Thoracic aorta (tissue), 2 donors: ENCODE results near the gene TBCCD1. TPM values are rescaled to one million over a fixed set of nuclear protein-coding genes. Genes with fewer than 3 reads are reported as not detected.

Experiments used
- ATAC-seq: fragments of 150-250 bp; one replicate; pipeline ENCODE4 v1.8.0; 2017; ENCODE audit warnings: low read depth; ENCODE audit not compliant: insufficient number of reproducible peaks, low FRiP score
- DNase-seq: peaks from one replicate; pipeline ENCODE4 v3.0.0-alpha.2; 2020; ENCODE audit warnings: low spot score
- H3K27ac ChIP-seq, 2 donors: fragments of 200-600 bp; sonication (generic); 1 replicate in 1 of 2; 2 replicates in 1 of 2; pipeline ENCODE4 v1.5.1; 2016; ENCODE audit warnings: mild to moderate bottlenecking in 2 of 2, moderate library complexity in 2 of 2
- H3K27me3 ChIP-seq: fragments of 200-600 bp; sonication (generic); replicated peaks from 2 replicates; pipeline ENCODE4 v1.6.0; 2016; ENCODE audit warnings: mild to moderate bottlenecking; ENCODE audit not compliant: insufficient read depth
- H3K36me3 ChIP-seq: fragments of 200-600 bp; sonication (generic); one replicate; pipeline ENCODE4 v1.5.1; 2016
- H3K4me1 ChIP-seq, 2 donors: fragments of 200-600 bp; sonication (generic); 1 replicate in 1 of 2; 2 replicates in 1 of 2; pipeline versions ENCODE4 v1.5.1 to v1.6.0; 2016; ENCODE audit warnings: low read depth in 2 of 2, mild to moderate bottlenecking in 1 of 2; ENCODE audit not compliant: control insufficient read depth in 1 of 2
- H3K4me3 ChIP-seq: fragments of 200-600 bp; sonication (generic); 2 replicates; pipeline ENCODE4 v1.5.1; 2016; ENCODE audit warnings: mild to moderate bottlenecking
- H3K9me3 ChIP-seq: fragments of 200-600 bp; sonication (generic); 2 replicates; pipeline ENCODE4 v1.5.1; 2016
- total RNA-seq, 2 donors: library from RNA; depleted of rRNA; stranded (reverse); fragments of >200 nt; gene quantifications; one replicate each; pipeline versions ENCODE4 v1.1.0 to v1.2.3, GENCODE V29; 2016
- TF ChIP-seq, protein P1 (sequence below): fragments of 200-600 bp; sonication (generic); IDR thresholded peaks from one replicate; pipeline ENCODE4 v1.5.1; 2019; ENCODE audit warnings: antibody characterized with exemption

The TBCCD1 gene
- total RNA-seq, 2 donors from 2014 or later = 10.2 to 25.8 TPM

DNA sequence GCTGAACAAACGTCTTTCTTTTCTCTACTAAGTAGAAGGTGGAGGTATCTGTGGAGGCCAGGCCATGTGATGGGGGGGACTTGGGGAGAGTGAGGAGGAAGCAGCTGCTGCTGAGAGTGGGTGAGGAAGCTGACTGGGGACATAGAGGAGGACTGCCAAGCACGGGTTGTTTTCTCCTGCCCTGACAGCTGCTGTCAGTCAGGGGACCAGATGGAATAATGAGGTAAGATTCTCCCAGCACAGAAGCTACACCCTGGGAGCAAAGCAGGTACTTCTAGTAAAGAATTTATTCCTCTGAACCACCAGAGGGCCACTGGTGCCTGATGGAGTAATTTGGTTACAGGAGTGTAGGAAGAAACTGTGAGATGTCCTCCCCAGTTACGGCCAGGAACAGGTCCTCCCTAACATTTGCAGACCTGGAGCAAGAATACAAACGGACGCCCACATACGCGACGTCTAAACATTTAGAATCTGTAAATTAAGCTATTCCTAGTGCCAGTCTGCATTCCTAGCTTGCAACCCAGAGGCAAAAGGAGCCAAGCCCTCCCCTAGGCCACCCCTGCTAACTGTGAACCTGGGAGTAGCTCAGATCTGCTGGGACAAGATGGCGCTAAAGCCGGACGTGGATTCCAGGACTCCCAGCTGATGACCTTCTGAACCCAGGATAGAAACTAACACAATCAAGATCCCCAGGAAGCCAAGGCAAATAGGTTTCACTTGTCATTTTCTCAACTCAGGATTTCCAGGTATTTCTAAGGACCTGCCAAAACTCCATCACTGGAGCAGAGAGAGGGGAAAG lies 37.7 kb downstream of the TBCCD1 start:
- TF ChIP-seq, protein P1, sequence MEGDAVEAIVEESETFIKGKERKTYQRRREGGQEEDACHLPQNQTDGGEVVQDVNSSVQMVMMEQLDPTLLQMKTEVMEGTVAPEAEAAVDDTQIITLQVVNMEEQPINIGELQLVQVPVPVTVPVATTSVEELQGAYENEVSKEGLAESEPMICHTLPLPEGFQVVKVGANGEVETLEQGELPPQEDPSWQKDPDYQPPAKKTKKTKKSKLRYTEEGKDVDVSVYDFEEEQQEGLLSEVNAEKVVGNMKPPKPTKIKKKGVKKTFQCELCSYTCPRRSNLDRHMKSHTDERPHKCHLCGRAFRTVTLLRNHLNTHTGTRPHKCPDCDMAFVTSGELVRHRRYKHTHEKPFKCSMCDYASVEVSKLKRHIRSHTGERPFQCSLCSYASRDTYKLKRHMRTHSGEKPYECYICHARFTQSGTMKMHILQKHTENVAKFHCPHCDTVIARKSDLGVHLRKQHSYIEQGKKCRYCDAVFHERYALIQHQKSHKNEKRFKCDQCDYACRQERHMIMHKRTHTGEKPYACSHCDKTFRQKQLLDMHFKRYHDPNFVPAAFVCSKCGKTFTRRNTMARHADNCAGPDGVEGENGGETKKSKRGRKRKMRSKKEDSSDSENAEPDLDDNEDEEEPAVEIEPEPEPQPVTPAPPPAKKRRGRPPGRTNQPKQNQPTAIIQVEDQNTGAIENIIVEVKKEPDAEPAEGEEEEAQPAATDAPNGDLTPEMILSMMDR = no peak
- no peak overlapping the region for H3K4me3 ChIP-seq
- no peak overlapping the region for H3K27ac ChIP-seq
- ATAC-seq (no peak), DNase-seq (no peak)
- no peaks in the 10 kb centered on the region for H3K36me3 ChIP-seq
- no peaks in the 10 kb centered on the region for H3K9me3 ChIP-seq
- no peaks in the 10 kb centered on the region for H3K27me3 ChIP-seq
- H3K4me1 ChIP-seq = no peaks in the 10 kb centered on the region

GRCh38 chr3:186526256-186526606 lies 40.9 kb downstream of the TBCCD1 start:
- DNase-seq (no peak), ATAC-seq (no peak)
- H3K4me1 ChIP-seq = no peaks in the 10 kb centered on the region
- no peaks in the 10 kb centered on the region for H3K36me3 ChIP-seq
- H3K4me3 ChIP-seq = no peak overlapping the region
- no peaks in the 10 kb centered on the region for H3K27me3 ChIP-seq
- no peaks in the 10 kb centered on the region for H3K9me3 ChIP-seq
- no peak overlapping the region for H3K27ac ChIP-seq
- TF ChIP-seq, protein P1 = no peak

DNA sequence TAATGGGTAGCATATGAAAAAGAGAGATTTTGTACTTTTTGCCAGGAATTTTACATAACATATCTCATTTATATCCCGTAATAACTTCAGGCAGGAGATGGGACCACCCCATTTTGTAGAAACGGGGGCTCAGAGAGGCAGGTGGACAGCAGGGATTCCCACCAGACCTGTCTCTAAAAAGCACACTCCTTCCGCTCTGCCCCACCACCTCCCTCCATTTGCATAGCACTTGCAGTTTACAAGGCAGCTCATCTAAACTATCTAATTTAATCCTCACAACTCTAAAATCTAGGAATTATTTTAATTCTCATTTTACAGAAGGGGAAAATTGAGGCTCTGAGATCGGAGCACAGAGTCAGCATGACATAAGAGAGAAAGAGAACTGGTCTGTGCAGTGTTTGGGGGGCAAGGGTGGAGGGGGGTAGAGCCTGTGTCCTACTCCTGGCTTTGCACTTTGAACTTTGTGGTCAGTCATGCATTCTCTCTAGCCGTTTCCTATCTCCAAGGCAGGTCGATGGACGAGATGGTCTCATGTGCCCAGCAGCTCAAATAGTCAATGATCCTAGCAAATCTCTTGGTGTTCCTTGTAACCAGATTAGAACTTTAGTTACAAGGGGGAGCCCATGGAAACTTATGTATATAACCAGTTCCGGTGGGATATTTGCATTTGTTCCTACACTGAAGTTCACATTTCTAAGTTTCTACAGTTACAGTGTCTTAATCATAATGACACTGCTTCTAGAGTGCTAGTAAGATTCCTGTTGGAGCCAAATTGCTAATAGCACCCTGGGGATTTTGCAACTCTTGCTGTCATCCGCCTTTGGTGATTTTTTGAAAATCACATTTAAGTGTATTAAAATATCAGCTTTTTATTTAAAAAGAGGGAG lies 41.5 kb downstream of the TBCCD1 start:
- DNase-seq (no peak), ATAC-seq (no peak)
- H3K27me3 ChIP-seq = no peaks in the 10 kb centered on the region
- H3K4me1 ChIP-seq = no peaks in the 10 kb centered on the region
- TF ChIP-seq, protein P1 = no peak
- H3K9me3 ChIP-seq = no peaks in the 10 kb centered on the region
- H3K36me3 ChIP-seq = no peaks in the 10 kb centered on the region
- no peak overlapping the region for H3K4me3 ChIP-seq
- H3K27ac ChIP-seq = no peak overlapping the region

- Histone ChIP-seq H3K27me3 (no peaks in the 10 kb centered on the region), H3K9me3 (no peaks in the 10 kb centered on the region), H3K4me3 (no peak overlapping the region), H3K36me3 (no peaks in the 10 kb centered on the region), H3K4me1 (no peaks in the 10 kb centered on the region), H3K27ac (no peak overlapping the region)
- DNase-seq = no peak
- no peak for ATAC-seq
- TF ChIP-seq, protein P1 = no peak
These were observed 42.5 kb downstream of the TBCCD1 start for GRCh38 chr3:186524616-186525015.

DNA sequence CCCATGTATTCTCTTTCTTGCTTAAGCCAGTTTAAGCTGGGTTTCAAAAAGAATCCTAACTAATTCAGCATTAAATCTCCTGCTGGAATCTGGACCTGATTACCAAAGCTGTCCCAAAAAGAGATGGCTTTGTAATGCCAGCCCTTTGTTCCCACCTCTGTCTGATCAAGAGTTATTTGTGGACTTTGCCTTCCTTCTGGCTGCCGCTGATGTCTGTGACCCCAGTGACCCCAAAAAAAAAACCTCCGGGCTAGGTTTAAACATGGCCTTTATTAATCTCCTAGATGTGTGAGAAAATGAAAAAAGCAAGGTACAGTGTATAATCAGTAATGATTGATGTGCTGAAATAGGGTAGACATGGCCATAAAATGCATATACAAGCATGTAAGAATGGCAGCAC lies 43.7 kb downstream of the TBCCD1 start:
- no peak for DNase-seq
- H3K36me3 ChIP-seq = no peaks in the 10 kb centered on the region
- no peaks in the 10 kb centered on the region for H3K27me3 ChIP-seq
- no peak overlapping the region for H3K4me3 ChIP-seq
- ATAC-seq = no peak
- no peaks in the 10 kb centered on the region for H3K9me3 ChIP-seq
- H3K4me1 ChIP-seq = no peaks in the 10 kb centered on the region
- TF ChIP-seq, protein P1 = no peak
- H3K27ac ChIP-seq = no peak overlapping the region
